K562 (cell line): ENCODE results near the gene SCARF1. TPM values are rescaled to one million over a fixed set of nuclear protein-coding genes. Genes with fewer than 3 reads are reported as not detected.

Experiments used
- ATAC-seq: fragments of 200-7000 bp; cut with Tn5 transposase; 3 replicates; pipeline ENCODE4 v1.9.1; 2020; ENCODE audit warnings: moderate library complexity
- BruUV-seq: library from RNA; stranded (reverse); fragments of 400-500 nt; replicated peaks from 2 replicates; lab custom pipeline; 2021; lab: Mats Ljungman, UMichigan
- CTCF ChIA-PET: fragments of 300-600 bp; formaldehyde crosslinking; extraction: SDS; loops from one replicate; lab custom pipeline; 2021; ENCODE audit warnings: low intra/inter-chr PET ratio; lab: Yijun Ruan, JAX
- POLR2A ChIA-PET: fragments of 300-600, 350-650 bp; sonication (Branson Sonifier 250); formaldehyde crosslinking; extraction: SDS; loops from one replicate; lab custom pipeline; 2021; ENCODE audit warnings: antibody characterized with exemption, inconsistent platforms; lab: Yijun Ruan, JAX
- DNase-seq, 4 experiments: peaks; one replicate each; pipeline versions ENCODE4 v3.0.0 to v3.0.0-alpha.2; 2011 to 2018; ENCODE audit warnings: low spot score in 3 of 4, mixed read lengths in 3 of 4; ENCODE audit errors: extremely low read depth in 1 of 4
- FAIRE-seq: peaks from 2 replicates; lab custom pipeline; 2011; peaks lifted over from hg19 to GRCh38; lab: Jason Lieb, UNC
- H2AFZ ChIP-seq: 2 replicates; pipeline ENCODE4 v1.6.0; 2011; ENCODE audit warnings: low read depth, low read length, control low read depth, inconsistent platforms
- H3K27ac ChIP-seq: fragments of 200-600 bp; 3 replicates; pipeline ENCODE4 v1.8.0; 2011; ENCODE audit warnings: low read depth, mild to moderate bottlenecking, control low read depth, inconsistent platforms, low read length, moderate library complexity, mixed read lengths; ENCODE audit errors: extremely low read depth
- H3K27me3 ChIP-seq, 2 experiments: fragments of 300-600 bp in 1 of 2; 2 replicates in 1 of 2; 3 replicates in 1 of 2; pipeline versions ENCODE4 v1.6.0 to v1.8.0; 2011; ENCODE audit warnings: inconsistent platforms in 2 of 2, low read length in 2 of 2, mild to moderate bottlenecking in 1 of 2, mixed read lengths in 1 of 2, moderate library complexity in 1 of 2; ENCODE audit not compliant: control insufficient read depth in 2 of 2, insufficient read depth in 2 of 2
- H3K36me3 ChIP-seq: fragments of 300-600 bp; 3 replicates; pipeline ENCODE4 v1.8.0; 2011; ENCODE audit warnings: mild to moderate bottlenecking, low read length, inconsistent platforms; ENCODE audit not compliant: control insufficient read depth, insufficient read depth
- H3K4me1 ChIP-seq, 2 experiments: fragments of 200-600 bp in 1 of 2; replicated peaks in 1 of 2; 2 replicates in 1 of 2; 3 replicates in 1 of 2; pipeline versions ENCODE4 v1.5.1 to v1.8.0; 2011; ENCODE audit warnings: inconsistent platforms in 2 of 2, low read length in 2 of 2, mild to moderate bottlenecking in 1 of 2, mixed read lengths in 1 of 2, moderate library complexity in 1 of 2; ENCODE audit not compliant: control insufficient read depth in 2 of 2, insufficient read depth in 2 of 2
- H3K4me2 ChIP-seq: 2 replicates; pipeline ENCODE4 v1.6.1; 2011; ENCODE audit warnings: low read length, control low read depth, inconsistent platforms, mixed read lengths; ENCODE audit not compliant: insufficient read depth
- H3K4me3 ChIP-seq: fragments of 200-600 bp; sonication (generic), shearing (Covaris generic); 2 replicates; pipeline ENCODE4 v1.5.1; 2016; ENCODE audit warnings: control low read depth, inconsistent platforms
- H3K79me2 ChIP-seq: fragments of 200-600 bp; 3 replicates; pipeline ENCODE4 v1.8.0; 2011; ENCODE audit warnings: low read length, inconsistent platforms; ENCODE audit not compliant: control insufficient read depth, insufficient read depth
- H3K9ac ChIP-seq, 2 experiments: 2 replicates each; pipeline versions ENCODE4 v1.6.0 to v1.6.1; 2011; ENCODE audit warnings: low read depth in 2 of 2, low read length in 2 of 2, control low read depth in 1 of 2, inconsistent platforms in 1 of 2, mild to moderate bottlenecking in 1 of 2, mixed read lengths in 1 of 2; ENCODE audit not compliant: insufficient read depth in 1 of 2
- H3K9me1 ChIP-seq: one replicate; pipeline ENCODE4 v1.6.0; 2011; ENCODE audit warnings: inconsistent platforms, mild to moderate bottlenecking, low read length, moderate library complexity; ENCODE audit not compliant: control insufficient read depth, insufficient read depth
- H3K9me3 ChIP-seq: replicated peaks from 2 replicates; pipeline ENCODE4 v1.5.1; 2011; ENCODE audit warnings: low read depth, low read length, inconsistent platforms; ENCODE audit not compliant: control insufficient read depth, insufficient read depth
- H4K20me1 ChIP-seq: replicated peaks from 2 replicates; pipeline ENCODE4 v1.6.1; 2011; ENCODE audit warnings: low read length, inconsistent platforms, mixed read lengths; ENCODE audit not compliant: control insufficient read depth, insufficient read depth
- BCOR ChIP-seq: fragments of 450-650 bp; IDR thresholded peaks from 2 replicates; pipeline ENCODE4 v1.6.1; 2016
- HNRNPUL1 ChIP-seq: fragments of 200-400 bp; formaldehyde crosslinking; IDR thresholded peaks from 2 replicates; pipeline ENCODE4 v1.6.1; 2017; ENCODE audit warnings: low read length
- NCOA1 ChIP-seq: fragments of 450-650 bp; IDR thresholded peaks from 2 replicates; pipeline ENCODE4 v1.6.1; 2016; ENCODE audit warnings: low read depth
- SMARCC2 ChIP-seq: fragments of 450-650 bp; IDR thresholded peaks from 2 replicates; pipeline ENCODE4 v1.6.1; 2017; ENCODE audit warnings: antibody characterized with exemption, moderate library complexity, mild to moderate bottlenecking, low read depth
- SRSF9 ChIP-seq: fragments of 200-400 bp; formaldehyde crosslinking; IDR thresholded peaks from 2 replicates; pipeline ENCODE4 v1.6.1; 2017; ENCODE audit warnings: low read depth, low read length, borderline replicate concordance
- TAF9B ChIP-seq: fragments of 450-650 bp; IDR thresholded peaks from 2 replicates; pipeline ENCODE4 v1.6.1; 2018; ENCODE audit warnings: mild to moderate bottlenecking; ENCODE audit not compliant: partially characterized antibody
- TRIM25 ChIP-seq: fragments of 450-650 bp; IDR thresholded peaks from 2 replicates; pipeline ENCODE4 v1.7.0; 2016; ENCODE audit warnings: borderline replicate concordance
- ZFP36 ChIP-seq: fragments of 150-350 bp; IDR thresholded peaks from 2 replicates; pipeline ENCODE4 v1.6.1; 2018; ENCODE audit warnings: low read length, low read depth; ENCODE audit not compliant: partially characterized antibody
- WGBS: fragments of 100-300 bp; shearing (Covaris generic); methylation state at CpG from one replicate; pipeline ENCODE4 v1.1.6; 2016; ENCODE audit warnings: low coverage, mixed read lengths; ENCODE audit not compliant: insufficient coverage; ENCODE audit errors: missing lambda C conversion rate; 5-methylcytosine and 5-hydroxymethylcytosine counted together
- in situ Hi-C: fragments of 300-500 bp; cut with MboI; formaldehyde crosslinking; loops from 4 replicates; pipeline ENCODE4 v1.15.0; 2018; ENCODE audit warnings: inconsistent platforms, mixed read lengths
- intact Hi-C: fragments of 100-400 bp; cut with micrococcal nuclease; formaldehyde crosslinking; loops from 2 replicates; pipeline ENCODE4 v1.14.2; 2022
- polyA plus RNA-seq, 8 experiments: library from polyadenylated mRNA; depleted of rRNA in 4 of 8; stranded (reverse) in 5 of 8; unstranded in 3 of 8; fragments of >200 nt; fragmentation: Nextera tagmentation in 2 of 8; fragmentation: Illumina TruSeq in 1 of 8; extraction: Ambion mirVana in 2 of 8; extraction: Trizol in 1 of 8; gene quantifications; 2 replicates each; pipeline versions ENCODE4 v1.2.1 to v1.2.3, GENCODE V29; 2011 to 2014; ENCODE audit warnings: inconsistent platforms in 1 of 8, missing spikeins in 1 of 8
- total RNA-seq, 7 experiments: library from RNA; depleted of rRNA in 6 of 7; stranded (reverse); fragments of >200 nt in 6 of 7; fragmentation: Illumina TruSeq in 2 of 7; extraction: Trizol in 2 of 7; gene quantifications; 2 replicates each; pipeline versions ENCODE4 v1.2.1 to v1.2.3, GENCODE V29; 2011 to 2021; ENCODE audit warnings: low replicate concordance in 1 of 7
- TF ChIP-seq, protein P1 (sequence below): IDR thresholded peaks from 2 replicates; pipeline ENCODE4 v1.6.1; 2016; ENCODE audit warnings: missing genetic modification characterization, missing compliant biosample characterization
- TF ChIP-seq, protein P2 (sequence below): fragments of 250-450 bp; sonication (Bioruptor Pico); IDR thresholded peaks from 2 replicates; pipeline ENCODE4 v1.6.1; 2021; ENCODE audit warnings: mild to moderate bottlenecking

The SCARF1 gene
- total and polyA plus RNA-seq, 9 of the 15 experiments (the other 6 are each of a cell fraction or from before 2014, with no cell fraction given) = 0.04 to 2.1 (median 0.63) TPM

- CTCF ChIA-PET = no interaction called here
- no peaks in the 10 kb centered on the region for H3K36me3 ChIP-seq
- DNase-seq = no peak
- TF ChIP-seq, protein P1, sequence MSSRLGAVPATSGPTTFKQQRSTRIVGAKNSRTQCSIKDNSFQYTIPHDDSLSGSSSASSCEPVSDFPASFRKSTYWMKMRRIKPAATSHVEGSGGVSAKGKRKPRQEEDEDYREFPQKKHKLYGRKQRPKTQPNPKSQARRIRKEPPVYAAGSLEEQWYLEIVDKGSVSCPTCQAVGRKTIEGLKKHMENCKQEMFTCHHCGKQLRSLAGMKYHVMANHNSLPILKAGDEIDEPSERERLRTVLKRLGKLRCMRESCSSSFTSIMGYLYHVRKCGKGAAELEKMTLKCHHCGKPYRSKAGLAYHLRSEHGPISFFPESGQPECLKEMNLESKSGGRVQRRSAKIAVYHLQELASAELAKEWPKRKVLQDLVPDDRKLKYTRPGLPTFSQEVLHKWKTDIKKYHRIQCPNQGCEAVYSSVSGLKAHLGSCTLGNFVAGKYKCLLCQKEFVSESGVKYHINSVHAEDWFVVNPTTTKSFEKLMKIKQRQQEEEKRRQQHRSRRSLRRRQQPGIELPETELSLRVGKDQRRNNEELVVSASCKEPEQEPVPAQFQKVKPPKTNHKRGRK = no peak
- no peak for TF ChIP-seq TAF9B
- no peak for TF ChIP-seq SRSF9
- TF ChIP-seq, protein P2, sequence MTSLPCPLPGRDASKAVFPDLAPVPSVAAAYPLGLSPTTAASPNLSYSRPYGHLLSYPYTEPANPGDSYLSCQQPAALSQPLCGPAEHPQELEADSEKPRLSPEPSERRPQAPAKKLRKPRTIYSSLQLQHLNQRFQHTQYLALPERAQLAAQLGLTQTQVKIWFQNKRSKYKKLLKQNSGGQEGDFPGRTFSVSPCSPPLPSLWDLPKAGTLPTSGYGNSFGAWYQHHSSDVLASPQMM (CRISPR knock-in tag) = no peak
- no peak for TF ChIP-seq TRIM25
- no peak for TF ChIP-seq HNRNPUL1
- TF ChIP-seq ZFP36 = no peak
- TF ChIP-seq BCOR = no peak
- no peak for TF ChIP-seq SMARCC2
- no peak for TF ChIP-seq NCOA1
- TF ChIP-seq, all 486 proteins: peak for 0
- Histone ChIP-seq H3K4me2 (no peak overlapping the region), H3K27me3 (no peaks in the 10 kb centered on the region), H3K27ac (no peak overlapping the region), H3K4me1 (peaks cover 0 to 29% of the 10 kb centered on the region in 2 experiments; a peak in 2 of 5 replicates), H3K9ac (no peak overlapping the region), H3K4me3 (no peak overlapping the region), H2AFZ (no peak overlapping the region), H3K9me1 (no peaks in the 10 kb centered on the region), H4K20me1 (no peaks in the 10 kb centered on the region), H3K79me2 (no peaks in the 10 kb centered on the region), H3K9me3 (no peaks in the 10 kb centered on the region)
- in situ Hi-C loops = no loop called here
- ATAC-seq = no peak
- BruUV-seq = no TSS peak
- WGBS = 61% methylated on average over 8 of the region's 17 CpGs
- intact Hi-C loops = no loop called here
- FAIRE-seq = no peak
- POLR2A ChIA-PET = interaction anchor here (0.6 kb wide), 1 partner anchor 11 kb away, joined by 3 read pairs; the partner anchor contains the start of gene RILP
These were observed 7.4 kb downstream of the SCARF1 start for GRCh38 chr17:1638171-1638590.
